ENCODE results near the gene HES7. TPM values are rescaled to one million over a fixed set of nuclear protein-coding genes. Genes with fewer than 3 reads are reported as not detected.
"Not testable (repeated sequence)": the region's sequence is repeated elsewhere in the genome, so short reads cannot be mapped to it uniquely, and the experiment has no call there.

HES7 gene
- total RNA-seq, 1 donor from 2014 or later = not detected

- no peak for DNase-seq (ENCODE audit: low spot score)
These were observed 20.4 kb downstream of the HES7 start for GRCh38 chr17:8103549-8103948.

DNA sequence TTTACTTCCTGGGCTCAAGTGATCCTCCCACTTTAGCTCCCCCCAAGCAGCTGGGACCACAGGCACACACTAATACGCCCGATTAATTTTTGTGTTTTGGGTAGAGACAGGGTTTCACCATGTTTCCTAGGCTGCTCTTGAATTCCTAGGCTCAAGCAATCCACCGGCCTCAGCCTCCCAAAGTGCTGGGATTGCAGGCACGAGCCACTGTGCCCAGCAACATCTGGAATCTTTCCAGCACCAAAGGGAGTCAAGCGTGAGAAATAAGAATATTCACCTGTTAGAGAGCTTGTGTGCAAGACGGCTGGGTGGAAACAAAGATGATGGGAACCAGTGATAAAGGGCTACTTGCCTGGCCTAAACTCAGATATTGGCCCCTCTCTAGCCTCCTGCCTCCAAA, 22.2 kb downstream of the HES7 start:
- DNase-seq (ENCODE audit: low spot score) = no peak

DNA sequence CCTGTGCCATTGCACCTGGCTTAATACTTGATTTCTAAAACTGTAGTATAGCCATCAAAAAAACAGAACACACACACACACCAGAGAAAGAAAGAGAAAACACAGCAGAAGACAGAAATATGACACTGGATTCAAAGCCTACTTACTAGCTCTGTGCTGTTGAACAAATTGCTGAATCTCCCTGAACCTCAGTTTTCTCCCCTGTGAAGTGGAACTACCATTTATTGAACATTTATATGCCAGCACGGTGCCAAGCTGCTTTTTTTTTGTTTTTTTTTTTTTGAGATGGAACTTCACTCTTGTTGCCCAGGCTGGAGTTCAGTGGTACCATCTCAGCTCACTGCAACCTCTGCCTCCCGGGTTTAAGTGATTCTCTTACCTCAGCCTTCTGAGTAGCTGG, 23.1 kb downstream of the HES7 start:
- no peak for DNase-seq (ENCODE audit: low spot score)

- no peak for DNase-seq (ENCODE audit: low spot score)
These were observed 23.8 kb downstream of the HES7 start for GRCh38 chr17:8100111-8100510.

DNA sequence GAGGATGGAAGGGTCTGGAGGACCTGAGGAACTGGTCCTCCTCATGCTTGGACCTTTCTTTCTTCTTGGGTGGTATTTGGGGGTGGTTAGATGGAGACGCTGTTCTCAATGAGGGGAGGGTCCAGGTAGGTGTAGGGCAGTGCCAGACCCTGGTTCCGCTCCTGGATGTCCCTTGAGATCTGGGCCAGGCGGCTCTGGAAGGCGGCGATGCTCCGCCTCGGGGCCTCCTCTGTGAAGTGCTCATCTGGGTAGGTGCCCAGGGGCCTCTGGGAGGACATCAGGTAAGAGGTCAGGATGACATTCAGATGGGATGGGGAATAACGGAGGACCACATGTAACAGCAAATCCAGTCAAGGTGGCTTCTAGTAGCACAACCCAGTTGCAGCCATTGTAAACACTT, 27.4 kb downstream of the HES7 start:
- no peak for DNase-seq (ENCODE audit: low spot score)

- DNase-seq (ENCODE audit: low spot score) = no peak
These were observed 28.5 kb downstream of the HES7 start for GRCh38 chr17:8095361-8095760.

- DNase-seq (ENCODE audit: low spot score) = no peak
These were observed 32.7 kb downstream of the HES7 start for GRCh38 chr17:8091033-8091687.

GRCh38 chr17:8089728-8090127, 34.2 kb downstream of the HES7 start:
- DNase-seq (ENCODE audit: low spot score) = no peak

DNA sequence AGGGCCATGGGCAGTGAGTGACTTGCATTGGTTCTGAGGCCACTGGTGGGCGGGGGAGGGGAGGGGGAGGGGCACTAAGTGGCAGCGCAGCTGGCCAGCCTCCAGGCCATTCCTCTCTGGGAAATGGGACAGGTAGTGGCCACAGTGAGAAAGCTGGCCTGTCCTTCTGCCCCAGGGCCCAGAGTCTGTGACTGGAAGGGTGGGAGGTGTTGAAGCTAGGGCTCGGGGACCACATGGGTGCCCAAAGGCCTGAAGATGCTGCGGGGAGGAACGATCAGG, 36.0 kb downstream of the HES7 start:
- DNase-seq (ENCODE audit: low spot score) = no peak

DNA sequence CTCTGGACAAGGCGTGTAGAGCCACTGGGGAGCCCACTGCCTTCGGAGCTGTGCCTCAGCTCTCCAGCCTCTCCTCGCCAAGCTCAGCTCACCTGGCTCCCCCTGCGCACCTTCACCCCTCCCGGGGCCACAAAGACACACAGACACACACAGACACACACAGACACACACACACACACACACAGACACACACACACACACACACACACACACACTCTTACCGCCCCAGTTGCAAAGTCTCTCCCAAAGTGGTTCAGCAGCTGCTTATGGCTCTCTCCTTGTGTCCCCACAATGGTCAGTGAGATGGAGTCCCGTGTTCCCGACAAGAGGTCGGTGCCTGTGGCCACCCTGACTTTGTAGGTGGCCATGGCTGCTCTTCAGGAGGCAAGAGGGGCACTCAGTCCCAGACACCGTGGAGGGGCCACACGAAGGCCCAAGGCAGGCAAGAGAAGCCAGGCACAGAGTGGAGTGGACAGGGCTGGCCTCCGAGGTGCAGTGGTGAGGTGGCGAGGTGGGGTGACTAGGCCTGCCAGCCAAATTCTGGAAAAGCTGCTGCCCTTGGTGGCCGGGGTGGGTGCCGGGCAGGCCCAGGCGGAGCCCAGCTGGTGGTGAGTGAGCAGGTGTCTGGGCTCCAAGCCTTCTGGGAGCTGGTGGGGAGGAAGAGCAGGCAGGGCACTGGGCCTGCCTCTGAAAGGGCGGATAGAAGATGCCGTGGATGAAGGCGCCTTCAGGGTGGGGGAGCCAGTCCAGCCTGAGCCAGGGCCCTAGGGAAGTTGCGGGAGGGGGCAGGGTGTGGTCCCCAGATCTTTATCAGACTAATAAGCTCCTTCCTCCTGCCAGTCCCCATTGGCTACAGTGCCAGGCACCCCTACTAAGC, 36.6 kb downstream of the HES7 start, which contains the start of gene ALOX12B:
TSS of gene ALOX12B (minus strand) at position 642 of the 877 bp plus-strand sequence. CDS start at position 368, 274 bp downstream.
- DNase-seq (ENCODE audit: low spot score) = no peak

- no peak for DNase-seq (ENCODE audit: low spot score)
These were observed 39.7 kb downstream of the HES7 start for GRCh38 chr17:8084250-8084649.

DNA sequence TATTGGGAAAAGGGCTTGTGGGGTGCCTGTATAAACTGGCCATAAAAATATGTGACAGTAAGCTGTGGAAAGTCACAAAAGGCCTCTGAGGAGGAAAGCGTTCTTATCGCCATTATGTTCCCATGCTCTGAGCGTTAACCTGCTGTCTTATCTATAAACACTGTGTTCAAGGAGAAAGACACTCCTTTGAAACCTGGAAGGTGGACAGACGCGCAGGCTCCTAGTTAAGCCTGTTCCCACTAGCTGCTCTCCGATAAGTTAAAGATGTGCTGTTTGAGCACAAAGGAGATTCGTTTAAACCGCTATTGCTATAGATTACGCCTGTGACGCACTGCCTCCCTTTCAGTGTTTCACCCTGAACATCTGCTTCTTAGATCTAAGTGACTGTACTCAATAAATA, 41.6 kb downstream of the HES7 start:
- DNase-seq (ENCODE audit: low spot score) = no peak

DNA sequence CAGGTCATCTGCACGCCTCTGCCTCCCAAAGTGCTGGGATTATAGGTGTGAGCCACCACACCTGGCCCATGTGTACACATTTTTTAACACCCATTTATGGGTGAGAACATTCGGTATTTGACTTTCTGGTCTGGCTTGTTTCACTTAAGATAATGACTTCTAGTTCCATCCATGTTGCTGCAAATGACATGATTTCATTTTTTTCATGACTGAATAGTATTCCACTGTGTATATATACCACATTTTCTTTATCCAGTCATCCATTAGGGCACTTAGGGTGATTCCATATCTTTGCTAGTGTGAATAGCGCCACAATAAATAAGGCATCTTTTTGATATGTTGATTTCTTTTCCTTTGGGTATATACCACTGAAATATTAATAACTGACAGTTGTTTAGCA, 42.0 kb downstream of the HES7 start:
- DNase-seq (ENCODE audit: low spot score) = no peak

DNA sequence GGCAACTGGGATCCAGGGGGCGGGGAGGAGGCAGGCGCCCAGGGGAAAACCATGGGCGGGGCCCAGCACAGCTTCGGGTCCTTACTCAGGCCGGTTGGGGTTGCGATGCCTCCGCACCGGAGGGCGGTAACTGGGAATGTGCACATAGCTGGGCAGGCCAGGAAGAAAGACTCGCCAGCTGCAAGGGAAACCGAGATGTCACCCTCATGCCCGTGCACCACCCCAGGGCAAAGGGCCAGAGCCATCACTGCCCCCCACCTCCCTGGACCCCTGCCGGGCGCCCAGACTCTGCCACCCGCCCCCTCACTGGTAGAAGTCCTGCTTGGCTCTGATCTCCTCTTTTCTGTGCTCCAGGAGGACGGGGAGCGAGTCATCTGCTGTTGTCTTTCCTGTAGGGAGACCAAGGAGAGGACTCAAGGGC, 43.1 kb downstream of the HES7 start:
- DNase-seq (ENCODE audit: low spot score) = no peak

GRCh38 chr17:8080208-8080798, 43.6 kb downstream of the HES7 start:
- DNase-seq (ENCODE audit: low spot score) = no peak

- peak; percentile 94 for DNase-seq (ENCODE audit: low spot score)
These were observed 44.4 kb downstream of the HES7 start for GRCh38 chr17:8079291-8080207.

DNA sequence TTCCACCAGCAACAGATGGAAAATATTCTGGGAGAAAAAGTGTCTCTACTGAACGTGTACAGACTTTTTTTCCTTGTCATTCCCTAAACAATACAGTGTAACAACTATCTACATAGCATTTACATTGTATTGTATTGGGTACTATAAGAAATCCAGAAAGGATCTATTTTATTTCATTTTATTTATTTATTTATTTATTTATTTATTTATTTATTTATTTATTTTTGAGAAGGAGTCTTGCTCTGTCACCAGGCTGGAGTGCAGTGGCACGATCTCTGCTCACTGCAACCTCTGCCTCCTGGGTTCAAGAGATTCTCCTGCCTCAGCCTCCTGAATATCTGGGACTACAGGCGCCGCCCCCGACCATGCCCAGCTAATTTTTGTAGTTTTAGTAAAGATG, 46.0 kb downstream of the HES7 start:
- DNase-seq (ENCODE audit: low spot score) = not testable (repeated sequence)

- no peak for DNase-seq (ENCODE audit: low spot score)
These were observed 47.2 kb downstream of the HES7 start for GRCh38 chr17:8076502-8077266.

GRCh38 chr17:8075574-8076342, 48.1 kb downstream of the HES7 start:
- no peak for DNase-seq (ENCODE audit: low spot score)

GRCh38 chr17:8075081-8075480, 48.8 kb downstream of the HES7 start:
- no peak for DNase-seq (ENCODE audit: low spot score)

Data from mesenteric fat pad (tissue), 1 donor.